Measurements from ENCODE around the gene PANK4. TPM values are rescaled to one million over a fixed set of nuclear protein-coding genes. Genes with fewer than 3 reads are reported as not detected.

PANK4 gene
- total RNA-seq, 4 donors from 2014 or later, result 22.5 to 48.9 (median 37.9) TPM

DNA sequence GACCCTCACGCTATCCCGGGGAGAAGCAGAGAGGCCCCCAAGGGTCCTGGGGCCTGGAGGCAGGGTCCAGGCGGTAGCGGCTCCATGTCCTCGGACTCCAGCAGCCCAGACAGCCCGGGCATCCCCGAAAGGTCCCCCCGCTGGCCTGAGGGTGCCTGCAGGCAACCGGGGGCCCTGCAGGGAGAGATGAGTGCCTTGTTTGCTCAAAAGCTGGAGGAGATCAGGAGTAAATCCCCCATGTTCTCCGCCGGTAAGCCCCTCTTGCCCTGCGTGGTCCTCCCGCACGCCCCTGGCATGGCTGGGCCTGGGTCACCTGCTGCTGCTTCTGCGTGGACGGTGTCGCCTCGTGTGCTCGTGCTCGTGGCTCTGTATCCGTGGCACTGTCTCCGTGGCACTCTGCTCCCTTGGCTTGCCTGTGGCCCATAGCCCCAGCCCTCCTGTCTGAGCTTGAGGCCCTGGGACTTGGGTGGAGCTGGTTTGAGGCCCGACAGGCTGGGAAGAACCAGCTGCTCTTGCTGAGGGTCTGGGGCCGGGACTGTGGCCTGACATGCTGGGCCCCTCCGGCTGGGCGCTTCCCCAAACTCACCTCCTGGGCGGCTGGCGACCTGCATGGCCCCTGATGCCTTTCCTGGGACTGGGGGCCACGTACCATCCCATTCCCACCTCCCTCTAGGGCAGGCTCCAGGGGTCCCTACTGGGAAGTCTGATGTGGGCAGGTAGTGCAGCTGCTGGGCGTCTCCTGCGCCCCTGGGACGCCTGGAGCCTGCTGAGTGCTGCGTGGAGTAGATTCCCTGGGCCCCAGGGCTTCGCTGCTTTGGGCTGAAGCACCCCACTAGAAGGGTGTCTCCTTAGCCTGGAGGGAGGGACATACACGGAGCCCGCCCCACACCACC is 23.5 kb downstream of the PANK4 start:
- peaks cover 0 to 82% (median 29%) of the 10 kb centered on the region in 4 donors for H3K27me3 ChIP-seq
- H3K4me3 ChIP-seq, result no peak overlapping the region
- intact Hi-C loops (cut with DNase I), result no loop called here
- H3K4me1 ChIP-seq, result peaks cover 3 to 35% (median 30%) of the 10 kb centered on the region in 4 donors
- DNase-seq (ENCODE audit: extremely low spot score), result no peak
- H3K36me3 ChIP-seq, result peaks cover under 1 to 10% (median 7%) of the 10 kb centered on the region in 4 donors
- H3K9me3 ChIP-seq, result no peaks in the 10 kb centered on the region
- TF ChIP-seq POLR2A (IDR thresholded peaks at IDR 0.05; ENCODE audit: low read depth), result no peak
- TF ChIP-seq, protein P1, sequence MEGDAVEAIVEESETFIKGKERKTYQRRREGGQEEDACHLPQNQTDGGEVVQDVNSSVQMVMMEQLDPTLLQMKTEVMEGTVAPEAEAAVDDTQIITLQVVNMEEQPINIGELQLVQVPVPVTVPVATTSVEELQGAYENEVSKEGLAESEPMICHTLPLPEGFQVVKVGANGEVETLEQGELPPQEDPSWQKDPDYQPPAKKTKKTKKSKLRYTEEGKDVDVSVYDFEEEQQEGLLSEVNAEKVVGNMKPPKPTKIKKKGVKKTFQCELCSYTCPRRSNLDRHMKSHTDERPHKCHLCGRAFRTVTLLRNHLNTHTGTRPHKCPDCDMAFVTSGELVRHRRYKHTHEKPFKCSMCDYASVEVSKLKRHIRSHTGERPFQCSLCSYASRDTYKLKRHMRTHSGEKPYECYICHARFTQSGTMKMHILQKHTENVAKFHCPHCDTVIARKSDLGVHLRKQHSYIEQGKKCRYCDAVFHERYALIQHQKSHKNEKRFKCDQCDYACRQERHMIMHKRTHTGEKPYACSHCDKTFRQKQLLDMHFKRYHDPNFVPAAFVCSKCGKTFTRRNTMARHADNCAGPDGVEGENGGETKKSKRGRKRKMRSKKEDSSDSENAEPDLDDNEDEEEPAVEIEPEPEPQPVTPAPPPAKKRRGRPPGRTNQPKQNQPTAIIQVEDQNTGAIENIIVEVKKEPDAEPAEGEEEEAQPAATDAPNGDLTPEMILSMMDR (IDR thresholded peaks at IDR 0.05), result no peak
- no peak for TF ChIP-seq POLR2AphosphoS5 (IDR thresholded peaks at IDR 0.05)
- TF ChIP-seq EP300 (IDR thresholded peaks at IDR 0.05), result no peak
- WGBS, result 72% methylated on average over 14 of the region's 36 CpGs
- no peak overlapping the region for H3K27ac ChIP-seq (replicated peaks in 1 of 4)

DNA sequence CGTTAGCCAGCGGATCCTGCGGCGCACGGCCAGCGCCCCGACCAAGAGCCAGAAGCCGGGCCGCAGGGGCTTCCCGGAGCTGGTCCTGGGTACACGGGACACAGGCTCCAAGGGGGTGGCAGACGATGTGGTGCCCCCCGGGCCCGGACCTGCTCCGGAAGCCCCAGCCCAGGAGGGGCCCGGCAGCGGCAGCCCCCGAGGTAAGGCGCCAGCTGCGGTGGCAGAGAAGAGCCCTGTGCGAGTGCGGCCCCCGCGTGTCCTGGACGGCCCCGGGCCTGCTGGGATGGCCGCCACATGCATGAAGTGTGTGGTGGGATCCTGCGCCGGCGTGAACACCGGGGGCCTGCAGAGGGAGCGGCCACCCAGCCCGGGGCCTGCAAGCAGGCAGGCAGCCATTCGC is 24.2 kb downstream of the PANK4 start:
- intact Hi-C loops (cut with DNase I), result no loop called here
- H3K36me3 ChIP-seq, result peaks cover 0 to 3% (median 0%) of the 10 kb centered on the region in 4 donors
- no peaks in the 10 kb centered on the region for H3K9me3 ChIP-seq
- H3K4me3 ChIP-seq, result no peak overlapping the region
- H3K27ac ChIP-seq (replicated peaks in 1 of 4), result no peak overlapping the region
- DNase-seq (ENCODE audit: extremely low spot score), result no peak
- TF ChIP-seq POLR2A (IDR thresholded peaks at IDR 0.05; ENCODE audit: low read depth) (no peak), EP300 (IDR thresholded peaks at IDR 0.05) (no peak), POLR2AphosphoS5 (IDR thresholded peaks at IDR 0.05) (no peak)
- TF ChIP-seq, protein P1 (IDR thresholded peaks at IDR 0.05), result no peak
- peaks cover 3 to 32% (median 29%) of the 10 kb centered on the region in 4 donors for H3K4me1 ChIP-seq
- 87% methylated on average over 23 of the region's 34 CpGs for WGBS
- H3K27me3 ChIP-seq, result peaks cover 0 to 86% (median 29%) of the 10 kb centered on the region in 4 donors

DNA sequence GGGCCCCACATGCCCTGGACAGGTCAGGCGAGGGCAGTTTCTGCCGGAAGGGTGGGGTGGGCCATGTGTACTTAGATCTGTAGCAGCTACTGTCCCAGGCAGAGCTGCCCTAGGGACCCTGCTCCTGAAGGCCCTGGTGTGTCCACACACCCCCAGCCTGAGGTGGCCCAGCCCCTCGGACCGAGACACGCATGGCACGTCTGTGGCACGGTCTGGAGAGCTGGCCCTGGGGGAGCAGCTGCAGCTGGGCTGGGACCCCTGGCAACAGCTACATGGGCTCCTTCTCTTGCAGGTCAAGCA is 24.6 kb downstream of the PANK4 start:
- Histone ChIP-seq H3K27ac (replicated peaks in 1 of 4) (no peak overlapping the region), H3K27me3 (peaks cover 0 to 91% (median 29%) of the 10 kb centered on the region in 4 donors), H3K36me3 (no peaks in the 10 kb centered on the region), H3K4me3 (no peak overlapping the region), H3K9me3 (no peaks in the 10 kb centered on the region), H3K4me1 (peaks cover 3 to 28% (median 25%) of the 10 kb centered on the region in 4 donors)
- no peak for DNase-seq (ENCODE audit: extremely low spot score)
- WGBS, result 60% methylated on average over 7 of the region's 7 CpGs
- intact Hi-C loops (cut with DNase I), result no loop called here
- TF ChIP-seq POLR2AphosphoS5 (IDR thresholded peaks at IDR 0.05) (no peak), EP300 (IDR thresholded peaks at IDR 0.05) (no peak), POLR2A (IDR thresholded peaks at IDR 0.05; ENCODE audit: low read depth) (no peak)
- TF ChIP-seq, protein P1 (IDR thresholded peaks at IDR 0.05), result no peak

DNA sequence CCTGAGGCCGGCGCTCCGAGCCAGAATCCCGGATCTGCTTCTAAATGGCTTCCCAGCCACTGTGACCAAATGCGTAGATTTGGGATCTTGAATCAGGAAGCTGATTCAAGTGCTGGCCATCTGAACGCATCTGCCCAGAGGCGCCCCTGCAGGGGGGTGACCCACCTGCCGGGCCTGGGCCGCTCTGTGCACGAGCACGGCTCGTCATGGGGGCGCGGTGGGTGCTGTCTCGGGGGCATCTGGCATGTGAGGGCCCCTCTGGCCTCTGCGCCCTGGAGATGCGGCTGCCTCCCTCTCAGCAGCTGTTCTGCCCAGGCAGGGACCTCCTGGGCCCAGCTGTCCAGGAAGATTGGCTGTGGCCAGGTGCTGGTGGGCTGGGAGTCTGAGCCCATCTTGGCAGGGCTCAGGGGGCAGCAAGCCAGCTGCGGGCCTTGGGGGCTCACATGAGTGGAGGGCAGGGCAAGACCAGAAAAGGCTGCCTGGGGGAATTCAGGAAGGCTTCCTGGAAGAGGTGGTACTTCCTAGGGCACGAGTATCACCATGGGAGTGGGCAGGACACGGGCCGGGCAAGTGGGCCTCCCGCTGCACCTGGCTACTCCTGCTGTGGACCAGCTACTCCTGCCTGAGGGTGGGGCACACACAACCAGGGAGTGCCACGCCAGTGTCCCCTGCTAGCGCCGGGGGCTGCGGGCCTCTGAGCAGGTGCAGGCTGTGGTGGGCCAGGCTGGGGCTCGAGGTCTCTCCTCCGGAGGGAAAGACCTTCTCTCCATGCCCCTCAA is 25.2 kb downstream of the PANK4 start:
- TF ChIP-seq POLR2AphosphoS5 (IDR thresholded peaks at IDR 0.05) (no peak), POLR2A (IDR thresholded peaks at IDR 0.05; ENCODE audit: low read depth) (no peak), EP300 (IDR thresholded peaks at IDR 0.05) (no peak)
- TF ChIP-seq, protein P1 (IDR thresholded peaks at IDR 0.05), result no peak
- Histone ChIP-seq H3K27me3 (peaks cover 0 to 94% (median 29%) of the 10 kb centered on the region in 4 donors), H3K36me3 (no peaks in the 10 kb centered on the region), H3K9me3 (no peaks in the 10 kb centered on the region), H3K4me3 (no peak overlapping the region), H3K27ac (replicated peaks in 1 of 4) (no peak overlapping the region), H3K4me1 (peaks cover 3 to 23% (median 20%) of the 10 kb centered on the region in 4 donors)
- no peak for DNase-seq (ENCODE audit: extremely low spot score)
- WGBS, result 47% methylated on average over 7 of the region's 28 CpGs
- intact Hi-C loops (cut with DNase I), result no loop called here

Data from esophagus muscularis mucosa (tissue), 4 donors.